Fibroblast of lung (primary cell): ENCODE data around the gene APBB2. TPM values are rescaled to one million over a fixed set of nuclear protein-coding genes. Genes with fewer than 3 reads are reported as not detected.

ENCODE experiments used
- DNase-seq, 2 donors: peaks; one replicate each; pipeline versions ENCODE4 v3.0.0 to v3.0.0-alpha.2; 2010; ENCODE audit warnings: low read depth in 2 of 2
- H2AFZ ChIP-seq: 2 replicates; pipeline ENCODE4 v1.5.1; 2012; ENCODE audit warnings: low read length, control low read depth, inconsistent platforms
- H3K27ac ChIP-seq: 2 replicates; pipeline ENCODE4 v1.5.1; 2011; ENCODE audit warnings: low read length, control low read depth; ENCODE audit not compliant: insufficient read depth
- H3K27me3 ChIP-seq: 2 replicates; pipeline ENCODE4 v1.5.1; 2011; ENCODE audit warnings: mild to moderate bottlenecking, low read length; ENCODE audit not compliant: control insufficient read depth, insufficient read depth
- H3K36me3 ChIP-seq: 2 replicates; pipeline ENCODE4 v1.5.1; 2011; ENCODE audit warnings: low read length; ENCODE audit not compliant: control insufficient read depth, insufficient read depth
- H3K4me1 ChIP-seq: 2 replicates; pipeline ENCODE4 v1.5.1; 2011; ENCODE audit warnings: low read length; ENCODE audit not compliant: control insufficient read depth, insufficient read depth; ENCODE audit errors: extremely low read depth
- H3K4me2 ChIP-seq: 2 replicates; pipeline ENCODE4 v1.5.1; 2011; ENCODE audit warnings: low read length, control low read depth; ENCODE audit not compliant: insufficient read depth; ENCODE audit errors: extremely low read depth
- H3K4me3 ChIP-seq, 4 experiments: fragments of 200-600 bp in 1 of 4; sonication (generic) in 1 of 4; replicated peaks in 1 of 4; 2 replicates each; pipeline ENCODE4 v1.5.1; 2011 to 2016; ENCODE audit warnings: low read length in 4 of 4, low read depth in 3 of 4, mild to moderate bottlenecking in 3 of 4, control low read depth in 2 of 4, inconsistent platforms in 1 of 4, mixed read lengths in 1 of 4; ENCODE audit not compliant: insufficient read depth in 1 of 4; ENCODE audit errors: control extremely low read depth in 1 of 4
- H3K79me2 ChIP-seq: 2 replicates; pipeline ENCODE4 v1.5.1; 2012; ENCODE audit warnings: mild to moderate bottlenecking, low read length, inconsistent platforms; ENCODE audit not compliant: control insufficient read depth, insufficient read depth
- H3K9ac ChIP-seq: 2 replicates; pipeline ENCODE4 v1.5.1; 2011; ENCODE audit warnings: mild to moderate bottlenecking, low read length, control low read depth; ENCODE audit not compliant: insufficient read depth
- H3K9me3 ChIP-seq: 2 replicates; pipeline ENCODE4 v1.5.1; 2012; ENCODE audit warnings: low read depth, low read length; ENCODE audit not compliant: control insufficient read depth, insufficient read depth
- H4K20me1 ChIP-seq: 2 replicates; pipeline ENCODE4 v1.5.1; 2011; ENCODE audit warnings: low read length; ENCODE audit not compliant: control insufficient read depth, insufficient read depth; ENCODE audit errors: extremely low read depth
- EZH2 ChIP-seq: IDR thresholded peaks from 2 replicates; pipeline ENCODE4 v1.5.1; 2012; ENCODE audit warnings: low read length, control low read depth, mild to moderate bottlenecking; ENCODE audit errors: missing control alignments
- polyA plus RNA-seq, 2 donors: library from polyadenylated mRNA; depleted of rRNA in 1 of 2; stranded (reverse) in 1 of 2; unstranded in 1 of 2; fragments of >200 nt; gene quantifications; 2 replicates each; pipeline ENCODE4 v1.2.1, GENCODE V29; 2011 to 2012; ENCODE audit warnings: missing spikeins in 1 of 2
- total RNA-seq: library from RNA; depleted of rRNA; stranded (reverse); fragments of >200 nt; gene quantifications from 2 replicates; pipeline ENCODE4 v1.2.1, GENCODE V29; 2014
- TF ChIP-seq, protein P1 (sequence below), 2 donors: IDR thresholded peaks in 1 of 2; conservative IDR thresholded peaks in 1 of 2; 1 replicate in 1 of 2; 2 replicates in 1 of 2; pipeline ENCODE4 v1.5.1; 2011 to 2012; ENCODE audit warnings: low read length in 2 of 2, control low read depth in 1 of 2, inconsistent platforms in 1 of 2, low read depth in 1 of 2, mild to moderate bottlenecking in 1 of 2

APBB2 gene
- total and polyA plus RNA-seq, 2 donors (not counting 1 experiment from before 2014, with no cell fraction given), result 25.1 to 29.8 TPM

DNA sequence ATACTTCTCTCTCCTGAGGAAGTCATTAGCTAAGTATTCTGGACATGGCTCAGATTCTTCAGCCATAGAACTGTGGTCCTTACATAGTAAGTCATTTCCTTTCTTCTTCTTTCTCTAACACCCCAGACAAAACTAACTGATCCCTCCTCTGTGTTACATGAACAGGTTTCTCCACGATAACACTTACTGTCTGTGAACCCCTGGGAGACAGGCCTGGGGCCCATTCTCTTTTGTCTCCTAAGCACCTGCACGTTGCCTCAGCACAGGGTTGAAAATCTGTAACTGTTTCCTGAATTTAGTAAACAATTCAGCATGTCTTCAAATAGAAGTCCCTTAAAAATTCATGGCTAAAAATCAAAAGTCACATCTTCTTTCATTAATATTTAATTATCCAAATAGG is 24.7 kb downstream of the APBB2 start:
- no peak overlapping the region for H3K9ac ChIP-seq
- no peak overlapping the region for H3K4me2 ChIP-seq
- H3K9me3 ChIP-seq, result no peaks in the 10 kb centered on the region
- H3K36me3 ChIP-seq, result no peaks in the 10 kb centered on the region
- H2AFZ ChIP-seq, result no peak overlapping the region
- peak in 1 of 2 donors; percentile 30 for DNase-seq
- no peaks in the 10 kb centered on the region for H4K20me1 ChIP-seq
- TF ChIP-seq, protein P1, sequence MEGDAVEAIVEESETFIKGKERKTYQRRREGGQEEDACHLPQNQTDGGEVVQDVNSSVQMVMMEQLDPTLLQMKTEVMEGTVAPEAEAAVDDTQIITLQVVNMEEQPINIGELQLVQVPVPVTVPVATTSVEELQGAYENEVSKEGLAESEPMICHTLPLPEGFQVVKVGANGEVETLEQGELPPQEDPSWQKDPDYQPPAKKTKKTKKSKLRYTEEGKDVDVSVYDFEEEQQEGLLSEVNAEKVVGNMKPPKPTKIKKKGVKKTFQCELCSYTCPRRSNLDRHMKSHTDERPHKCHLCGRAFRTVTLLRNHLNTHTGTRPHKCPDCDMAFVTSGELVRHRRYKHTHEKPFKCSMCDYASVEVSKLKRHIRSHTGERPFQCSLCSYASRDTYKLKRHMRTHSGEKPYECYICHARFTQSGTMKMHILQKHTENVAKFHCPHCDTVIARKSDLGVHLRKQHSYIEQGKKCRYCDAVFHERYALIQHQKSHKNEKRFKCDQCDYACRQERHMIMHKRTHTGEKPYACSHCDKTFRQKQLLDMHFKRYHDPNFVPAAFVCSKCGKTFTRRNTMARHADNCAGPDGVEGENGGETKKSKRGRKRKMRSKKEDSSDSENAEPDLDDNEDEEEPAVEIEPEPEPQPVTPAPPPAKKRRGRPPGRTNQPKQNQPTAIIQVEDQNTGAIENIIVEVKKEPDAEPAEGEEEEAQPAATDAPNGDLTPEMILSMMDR (conservative IDR thresholded peaks at IDR 0.05 in 1 of 2, IDR thresholded peaks at IDR 0.05 in 1 of 2; ENCODE audit: low read depth in 1 of 2, low read length in 2 of 2), result no peak
- TF ChIP-seq EZH2, result no peak
- H3K27me3 ChIP-seq, result no peaks in the 10 kb centered on the region
- H3K4me3 ChIP-seq, result no peak overlapping the region
- peaks cover 20% of the 10 kb centered on the region for H3K79me2 ChIP-seq
- no peak overlapping the region for H3K27ac ChIP-seq
- H3K4me1 ChIP-seq, result no peaks in the 10 kb centered on the region

DNA sequence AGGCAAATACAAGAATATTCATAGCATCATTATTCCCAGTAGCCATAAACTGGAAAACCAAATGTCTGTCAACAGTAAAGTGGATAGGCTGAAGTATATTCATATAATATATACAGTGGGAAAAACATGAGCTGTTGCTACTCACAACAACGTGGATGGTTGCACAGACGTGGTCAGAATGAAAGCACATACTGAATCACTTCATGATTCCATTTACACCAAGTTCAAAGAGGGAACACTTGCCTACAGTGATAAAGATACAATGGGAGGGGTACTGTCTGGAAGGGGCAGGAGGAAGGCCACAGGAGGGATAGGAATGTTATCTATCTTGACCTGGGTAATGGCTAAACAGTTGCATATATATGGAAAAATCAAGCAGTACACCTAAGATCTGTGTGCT is 25.3 kb downstream of the APBB2 start:
- no peaks in the 10 kb centered on the region for H4K20me1 ChIP-seq
- no peak overlapping the region for H3K4me3 ChIP-seq
- peak in 1 of 2 donors; percentile 36 for DNase-seq
- no peaks in the 10 kb centered on the region for H3K9me3 ChIP-seq
- H3K9ac ChIP-seq, result no peak overlapping the region
- no peaks in the 10 kb centered on the region for H3K36me3 ChIP-seq
- H3K4me2 ChIP-seq, result no peak overlapping the region
- H3K27me3 ChIP-seq, result no peaks in the 10 kb centered on the region
- TF ChIP-seq, protein P1 (conservative IDR thresholded peaks at IDR 0.05 in 1 of 2, IDR thresholded peaks at IDR 0.05 in 1 of 2; ENCODE audit: low read depth in 1 of 2, low read length in 2 of 2), result no peak
- TF ChIP-seq EZH2, result no peak
- H2AFZ ChIP-seq, result no peak overlapping the region
- H3K79me2 ChIP-seq, result peaks cover 26% of the 10 kb centered on the region
- no peak overlapping the region for H3K27ac ChIP-seq
- H3K4me1 ChIP-seq, result no peaks in the 10 kb centered on the region

DNA sequence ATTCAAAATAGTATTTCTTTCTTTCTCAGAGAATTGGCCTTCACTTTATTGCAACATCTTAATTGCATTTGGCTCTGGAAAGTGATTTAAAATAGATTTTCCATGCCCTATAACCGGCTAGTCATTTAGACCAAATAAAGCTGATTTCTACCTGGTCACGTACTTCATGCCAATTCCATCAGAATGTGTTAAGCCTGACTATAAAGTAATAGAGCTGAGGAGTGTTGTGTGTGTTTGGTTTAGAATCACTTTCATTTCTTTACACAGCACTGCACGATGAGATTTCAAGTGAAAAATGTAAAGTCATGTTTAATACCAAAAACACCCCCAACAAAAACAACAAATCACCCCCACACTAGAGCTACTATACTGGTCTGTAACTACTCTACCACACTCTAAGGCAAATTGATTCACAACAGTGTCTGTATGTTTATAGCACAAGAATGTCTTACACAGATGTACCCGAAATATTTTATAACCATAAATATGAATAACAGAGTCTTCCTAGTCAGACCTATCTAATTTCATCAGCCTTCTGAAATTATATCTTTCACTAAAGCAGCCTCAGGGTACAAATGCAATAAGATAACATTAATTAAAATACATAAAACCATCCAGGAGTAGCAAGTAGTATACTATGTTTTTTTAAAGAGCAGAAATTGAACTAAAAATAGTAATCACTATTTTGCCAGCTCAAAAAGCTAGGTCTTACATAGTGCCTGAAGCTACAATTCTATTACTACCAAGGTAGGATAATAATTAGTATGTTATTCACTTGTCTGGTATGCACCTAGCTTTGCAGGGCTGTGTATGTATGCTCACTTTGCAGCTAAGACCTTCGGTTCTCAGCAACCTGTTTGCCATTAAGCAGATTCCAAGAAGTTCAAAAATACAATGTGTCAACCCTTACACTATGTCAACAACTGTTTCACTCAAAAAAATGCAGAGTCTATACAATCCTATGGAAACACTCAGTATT is 28.4 kb downstream of the APBB2 start:
- peaks cover 33% of the 10 kb centered on the region for H3K79me2 ChIP-seq
- H2AFZ ChIP-seq, result no peak overlapping the region
- H3K4me2 ChIP-seq, result peak overlapping the region; percentile 91
- no peaks in the 10 kb centered on the region for H3K4me1 ChIP-seq
- DNase-seq, result peak; percentile 34 to 57
- H3K9me3 ChIP-seq, result no peaks in the 10 kb centered on the region
- no peaks in the 10 kb centered on the region for H4K20me1 ChIP-seq
- no peak overlapping the region for H3K27ac ChIP-seq
- H3K27me3 ChIP-seq, result no peaks in the 10 kb centered on the region
- no peak overlapping the region for H3K9ac ChIP-seq
- TF ChIP-seq, protein P1 (conservative IDR thresholded peaks at IDR 0.05 in 1 of 2, IDR thresholded peaks at IDR 0.05 in 1 of 2; ENCODE audit: low read depth in 1 of 2, low read length in 2 of 2), result no peak
- no peak for TF ChIP-seq EZH2
- peak overlapping the region in 3 of 4 experiments; percentile 26 to 38 (median 36) for H3K4me3 ChIP-seq
- no peaks in the 10 kb centered on the region for H3K36me3 ChIP-seq
